CD8-positive, alpha-beta memory T cell (primary cell): ENCODE results near the gene PAX7. TPM values are rescaled to one million over a fixed set of nuclear protein-coding genes. Genes with fewer than 3 reads are reported as not detected.
"Not testable (repeated sequence)": the region's sequence is repeated elsewhere in the genome, so short reads cannot be mapped to it uniquely, and the experiment has no call there.

Experiments used
- CTCF ChIA-PET: fragments of 350-600 bp; sonication (Branson Sonifier 250); formaldehyde crosslinking; loops from one replicate; lab custom pipeline; 2021; ENCODE audit warnings: antibody characterized with exemption; lab: Charles Lee
- POLR2A ChIA-PET: fragments of 350-600 bp; sonication (Branson Sonifier 250); formaldehyde crosslinking; loops from one replicate; lab custom pipeline; 2021; ENCODE audit warnings: antibody characterized with exemption; lab: Charles Lee
- DNase-seq, 5 donors: peaks; one replicate each; pipeline versions ENCODE4 v3.0.0 to v3.0.0-alpha.2; 2020 to 2022; ENCODE audit warnings: mixed read lengths in 1 of 5
- H3K27ac ChIP-seq: one replicate; pipeline ENCODE4 v1.7.0; 2013; ENCODE audit warnings: low read depth, mild to moderate bottlenecking, low read length, moderate library complexity
- H3K27me3 ChIP-seq: 2 replicates; pipeline ENCODE4 v1.7.0; 2013; ENCODE audit warnings: low read length, mild to moderate bottlenecking; ENCODE audit not compliant: insufficient read depth, poor library complexity, severe bottlenecking
- H3K36me3 ChIP-seq: 2 replicates; pipeline ENCODE4 v1.7.0; 2013; ENCODE audit warnings: mild to moderate bottlenecking, low read length, moderate library complexity; ENCODE audit not compliant: insufficient read depth
- H3K4me1 ChIP-seq: 2 replicates; pipeline ENCODE4 v1.7.0; 2013; ENCODE audit warnings: mild to moderate bottlenecking, low read length, moderate library complexity; ENCODE audit not compliant: insufficient read depth
- H3K4me3 ChIP-seq: 2 replicates; pipeline ENCODE4 v1.7.0; 2013; ENCODE audit warnings: mild to moderate bottlenecking, low read length
- H3K9me3 ChIP-seq: 2 replicates; pipeline ENCODE4 v1.7.0; 2013; ENCODE audit warnings: mild to moderate bottlenecking, low read length
- H3K27ac Mint-ChIP-seq, 8 donors: one replicate each; pipeline ENCODE4 v1.8.0; 2020 to 2021; ENCODE audit warnings: mixed read lengths in 8 of 8, mild to moderate bottlenecking in 6 of 8, inconsistent platforms in 3 of 8, moderate library complexity in 3 of 8
- H3K27me3 Mint-ChIP-seq, 2 donors: one replicate each; pipeline ENCODE4 v1.8.0; 2020 to 2021; ENCODE audit warnings: mixed read lengths in 2 of 2, mild to moderate bottlenecking in 1 of 2, moderate library complexity in 1 of 2
- H3K36me3 Mint-ChIP-seq, 3 donors: one replicate each; pipeline ENCODE4 v1.8.0; 2020 to 2021; ENCODE audit warnings: mixed read lengths in 3 of 3, inconsistent platforms in 1 of 3, mild to moderate bottlenecking in 1 of 3
- H3K4me1 Mint-ChIP-seq, 3 donors: one replicate each; pipeline ENCODE4 v1.8.0; 2020 to 2021; ENCODE audit warnings: mixed read lengths in 3 of 3, inconsistent platforms in 1 of 3, mild to moderate bottlenecking in 1 of 3
- H3K4me3 Mint-ChIP-seq, 7 donors: one replicate each; pipeline ENCODE4 v1.8.0; 2020 to 2021; ENCODE audit warnings: mixed read lengths in 7 of 7, mild to moderate bottlenecking in 6 of 7, moderate library complexity in 4 of 7, inconsistent platforms in 2 of 7
- H3K9me3 Mint-ChIP-seq, 5 donors: one replicate each; pipeline ENCODE4 v1.8.0; 2020 to 2022; ENCODE audit warnings: mixed read lengths in 5 of 5, mild to moderate bottlenecking in 3 of 5, moderate library complexity in 2 of 5, inconsistent platforms in 1 of 5
- polyA plus RNA-seq: library from polyadenylated mRNA; unstranded; fragments of 300-500 nt; fragmentation: Illumina TruSeq; gene quantifications from one replicate; pipeline ENCODE4 v1.2.3, GENCODE V29; 2021
- total RNA-seq, 2 experiments: library from RNA; stranded (reverse); gene quantifications; one replicate each; pipeline ENCODE4 v1.2.3, GENCODE V29; 2021

PAX7 gene
- total and polyA plus RNA-seq, 3 experiments from 2014 or later: not detected

GRCh38 chr1:18738126-18738525 is 107.5 kb downstream of the PAX7 start:
- H3K9me3 Mint-ChIP-seq: no peaks in the 10 kb centered on the region
- POLR2A ChIA-PET: no interaction called here
- H3K9me3 ChIP-seq: no peaks in the 10 kb centered on the region
- no peak overlapping the region for H3K4me3 Mint-ChIP-seq
- no peak for DNase-seq
- peaks cover 29 to 47% of the 10 kb centered on the region in 2 donors for H3K27me3 Mint-ChIP-seq
- H3K36me3 ChIP-seq: no peaks in the 10 kb centered on the region
- H3K27ac Mint-ChIP-seq: no peak overlapping the region
- no peaks in the 10 kb centered on the region for H3K4me1 Mint-ChIP-seq
- no peak overlapping the region for H3K27ac ChIP-seq
- H3K4me3 ChIP-seq: no peak overlapping the region
- no peaks in the 10 kb centered on the region for H3K4me1 ChIP-seq
- H3K27me3 ChIP-seq: peaks cover 3% of the 10 kb centered on the region
- no peaks in the 10 kb centered on the region for H3K36me3 Mint-ChIP-seq
- CTCF ChIA-PET: no interaction called here

- CTCF ChIA-PET: no interaction called here
- Mint-ChIP-seq H3K4me1 (no peaks in the 10 kb centered on the region), H3K9me3 (no peaks in the 10 kb centered on the region), H3K27ac (peak overlapping the region in 1 of 8 donors; percentile 43), H3K36me3 (no peaks in the 10 kb centered on the region), H3K27me3 (peaks cover 29 to 46% of the 10 kb centered on the region in 2 donors), H3K4me3 (no peak overlapping the region)
- peaks cover 3% of the 10 kb centered on the region for H3K27me3 ChIP-seq
- POLR2A ChIA-PET: no interaction called here
- no peak for DNase-seq
- no peak overlapping the region for H3K27ac ChIP-seq
- H3K4me1 ChIP-seq: no peaks in the 10 kb centered on the region
- H3K4me3 ChIP-seq: no peak overlapping the region
- no peaks in the 10 kb centered on the region for H3K9me3 ChIP-seq
- no peaks in the 10 kb centered on the region for H3K36me3 ChIP-seq
These were observed 108.0 kb downstream of the PAX7 start for GRCh38 chr1:18738617-18739016.

- DNase-seq: no peak
- no peak overlapping the region for H3K27ac ChIP-seq
- H3K4me1 ChIP-seq: no peaks in the 10 kb centered on the region
- no peaks in the 10 kb centered on the region for H3K9me3 ChIP-seq
- no peaks in the 10 kb centered on the region for H3K36me3 ChIP-seq
- ChIA-PET POLR2A (no interaction called here), CTCF (no interaction called here)
- Mint-ChIP-seq H3K27me3 (peaks cover 28 to 48% of the 10 kb centered on the region in 2 donors), H3K36me3 (no peaks in the 10 kb centered on the region), H3K9me3 (no peaks in the 10 kb centered on the region), H3K27ac (no peak overlapping the region), H3K4me3 (no peak overlapping the region), H3K4me1 (no peaks in the 10 kb centered on the region)
- H3K4me3 ChIP-seq: no peak overlapping the region
- peaks cover under 1% of the 10 kb centered on the region for H3K27me3 ChIP-seq
These were observed 108.8 kb downstream of the PAX7 start for GRCh38 chr1:18739408-18739807.

- Mint-ChIP-seq H3K4me3 (no peak overlapping the region), H3K27ac (no peak overlapping the region), H3K4me1 (no peaks in the 10 kb centered on the region), H3K27me3 (peaks cover 26 to 45% of the 10 kb centered on the region in 2 donors), H3K9me3 (no peaks in the 10 kb centered on the region), H3K36me3 (no peaks in the 10 kb centered on the region)
- H3K4me3 ChIP-seq: no peak overlapping the region
- no peaks in the 10 kb centered on the region for H3K4me1 ChIP-seq
- POLR2A ChIA-PET: no interaction called here
- no peaks in the 10 kb centered on the region for H3K27me3 ChIP-seq
- H3K9me3 ChIP-seq: no peaks in the 10 kb centered on the region
- no peak overlapping the region for H3K27ac ChIP-seq
- CTCF ChIA-PET: no interaction called here
- no peaks in the 10 kb centered on the region for H3K36me3 ChIP-seq
- DNase-seq: no peak
These were observed 109.3 kb downstream of the PAX7 start for GRCh38 chr1:18739897-18740296.

- ChIA-PET CTCF (no interaction called here), POLR2A (no interaction called here)
- Mint-ChIP-seq H3K27ac (no peak overlapping the region), H3K27me3 (peaks cover 27 to 40% of the 10 kb centered on the region in 2 donors), H3K4me3 (no peak overlapping the region), H3K9me3 (no peaks in the 10 kb centered on the region), H3K36me3 (no peaks in the 10 kb centered on the region), H3K4me1 (no peaks in the 10 kb centered on the region)
- Histone ChIP-seq H3K9me3 (no peaks in the 10 kb centered on the region), H3K4me1 (no peaks in the 10 kb centered on the region), H3K27me3 (no peaks in the 10 kb centered on the region), H3K4me3 (no peak overlapping the region), H3K36me3 (no peaks in the 10 kb centered on the region), H3K27ac (no peak overlapping the region)
- no peak for DNase-seq
These were observed 110.0 kb downstream of the PAX7 start for GRCh38 chr1:18740617-18741016.

- Mint-ChIP-seq H3K27me3 (peaks cover 21 to 42% of the 10 kb centered on the region in 2 donors), H3K27ac (no peak overlapping the region), H3K9me3 (no peaks in the 10 kb centered on the region), H3K4me3 (no peak overlapping the region), H3K36me3 (no peaks in the 10 kb centered on the region), H3K4me1 (no peaks in the 10 kb centered on the region)
- ChIA-PET CTCF (no interaction called here), POLR2A (no interaction called here)
- Histone ChIP-seq H3K4me3 (no peak overlapping the region), H3K36me3 (no peaks in the 10 kb centered on the region), H3K4me1 (no peaks in the 10 kb centered on the region), H3K27ac (no peak overlapping the region), H3K27me3 (no peaks in the 10 kb centered on the region), H3K9me3 (no peaks in the 10 kb centered on the region)
- no peak for DNase-seq
These were observed 112.6 kb downstream of the PAX7 start for GRCh38 chr1:18743233-18743632.

GRCh38 chr1:18744381-18744780 is 113.7 kb downstream of the PAX7 start:
- H3K27ac Mint-ChIP-seq, H3K36me3 ChIP-seq, H3K27me3 ChIP-seq, H3K36me3 Mint-ChIP-seq, DNase-seq, POLR2A ChIA-PET, H3K4me3 ChIP-seq, CTCF ChIA-PET, H3K9me3 ChIP-seq, H3K4me1 Mint-ChIP-seq, H3K4me1 ChIP-seq, H3K9me3 Mint-ChIP-seq, H3K27ac ChIP-seq, H3K4me3 Mint-ChIP-seq: not testable (repeated sequence)
- peaks cover 19 to 45% of the 10 kb centered on the region in 2 donors for H3K27me3 Mint-ChIP-seq

GRCh38 chr1:18746981-18747380 is 116.3 kb downstream of the PAX7 start:
- H3K4me3 Mint-ChIP-seq: no peak overlapping the region
- H3K4me1 Mint-ChIP-seq: no peaks in the 10 kb centered on the region
- Histone ChIP-seq H3K4me3 (no peak overlapping the region), H3K4me1 (no peaks in the 10 kb centered on the region), H3K9me3 (no peaks in the 10 kb centered on the region), H3K27ac (no peak overlapping the region), H3K27me3 (no peaks in the 10 kb centered on the region), H3K36me3 (no peaks in the 10 kb centered on the region)
- peaks cover 0 to 2% (median 0%) of the 10 kb centered on the region in 3 donors for H3K36me3 Mint-ChIP-seq
- peaks cover 0 to 5% (median 0%) of the 10 kb centered on the region in 5 donors for H3K9me3 Mint-ChIP-seq
- H3K27me3 Mint-ChIP-seq: peaks cover 19 to 36% of the 10 kb centered on the region in 2 donors
- CTCF ChIA-PET: no interaction called here
- DNase-seq: no peak
- POLR2A ChIA-PET: no interaction called here
- H3K27ac Mint-ChIP-seq: no peak overlapping the region

GRCh38 chr1:18747671-18748070 is 117.0 kb downstream of the PAX7 start:
- Mint-ChIP-seq H3K27me3 (peaks cover 20 to 41% of the 10 kb centered on the region in 2 donors), H3K4me1 (no peaks in the 10 kb centered on the region), H3K36me3 (peaks cover 0 to 2% (median 0%) of the 10 kb centered on the region in 3 donors), H3K27ac (no peak overlapping the region), H3K4me3 (no peak overlapping the region), H3K9me3 (peaks cover 0 to 5% (median 0%) of the 10 kb centered on the region in 5 donors)
- Histone ChIP-seq H3K27ac (no peak overlapping the region), H3K36me3 (no peaks in the 10 kb centered on the region), H3K4me3 (no peak overlapping the region), H3K4me1 (no peaks in the 10 kb centered on the region), H3K9me3 (no peaks in the 10 kb centered on the region), H3K27me3 (no peaks in the 10 kb centered on the region)
- ChIA-PET CTCF (no interaction called here), POLR2A (no interaction called here)
- DNase-seq: no peak
